GM12865 (cell line): Measurements from ENCODE around the gene GDPD4.

Source experiments
- DNase-seq: peaks from one replicate; pipeline ENCODE4 v3.0.0; 2010; ENCODE audit warnings: low read depth
- H3K4me3 ChIP-seq: 2 replicates; pipeline ENCODE4 v1.5.1; 2011; ENCODE audit warnings: mild to moderate bottlenecking, low read depth, low read length, control low read depth
- CTCF ChIP-seq: IDR thresholded peaks from 2 replicates; pipeline ENCODE4 v1.5.1; 2011; ENCODE audit warnings: low read length, control low read depth, low read depth, inconsistent platforms; ENCODE audit not compliant: insufficient read depth; ENCODE audit errors: missing control alignments

The GDPD4 gene

GRCh38 chr11:77207618-77208313 lies 93.7 kb downstream of the GDPD4 start:
- no peak overlapping the region for H3K4me3 ChIP-seq
- TF ChIP-seq CTCF, result no peak
- DNase-seq, result no peak

- no peak for DNase-seq
- no peak for TF ChIP-seq CTCF
- no peak overlapping the region for H3K4me3 ChIP-seq
These were observed 94.4 kb downstream of the GDPD4 start for GRCh38 chr11:77207019-77207485.

GRCh38 chr11:77206264-77207018 lies 95.0 kb downstream of the GDPD4 start:
- DNase-seq, result no peak
- H3K4me3 ChIP-seq, result no peak overlapping the region

GRCh38 chr11:77205467-77206263 lies 95.8 kb downstream of the GDPD4 start:
- H3K4me3 ChIP-seq, result no peak overlapping the region
- no peak for DNase-seq
- TF ChIP-seq CTCF, result no peak

More at GRCh38 chr11:77206264-77207018, 95.0 kb downstream of the GDPD4 start:
- TF ChIP-seq CTCF, result no peak

- DNase-seq, result no peak
- H3K4me3 ChIP-seq, result no peak overlapping the region
- TF ChIP-seq CTCF, result no peak
These were observed 96.6 kb downstream of the GDPD4 start for GRCh38 chr11:77204754-77205466.
